Chondrocyte (in vitro differentiated cells): ENCODE data around the gene CLDN6. TPM values are rescaled to one million over a fixed set of nuclear protein-coding genes. Genes with fewer than 3 reads are reported as not detected.

Source experiments
- DNase-seq: peaks from one replicate; pipeline ENCODE4 v3.0.0; 2021; ENCODE audit warnings: mixed read lengths, low spot score
- H3K27ac Mint-ChIP-seq: one replicate; pipeline ENCODE4 v1.8.0; 2021; ENCODE audit warnings: mild to moderate bottlenecking, moderate library complexity, mixed read lengths; ENCODE audit not compliant: unreplicated experiment
- H3K27me3 Mint-ChIP-seq: 2 replicates; pipeline ENCODE4 v1.8.0; 2021; ENCODE audit warnings: low read depth, mixed read lengths
- H3K36me3 Mint-ChIP-seq: 2 replicates; pipeline ENCODE4 v1.8.0; 2021; ENCODE audit warnings: low read depth, mixed read lengths
- H3K4me1 Mint-ChIP-seq: 2 replicates; pipeline ENCODE4 v1.8.0; 2021; ENCODE audit warnings: low read depth, mild to moderate bottlenecking, mixed read lengths
- H3K4me3 Mint-ChIP-seq: one replicate; pipeline ENCODE4 v1.8.0; 2021; ENCODE audit warnings: mild to moderate bottlenecking, moderate library complexity, mixed read lengths; ENCODE audit not compliant: unreplicated experiment
- H3K9me3 Mint-ChIP-seq: 2 replicates; pipeline ENCODE4 v1.8.0; 2021; ENCODE audit warnings: low read depth, mixed read lengths
- total RNA-seq: library from RNA; stranded (reverse); gene quantifications from 3 replicates; pipeline ENCODE4 v1.2.1, GENCODE V29; 2021
- TF ChIP-seq, protein P1 (sequence below): fragments of 200-600 bp; sonication (generic); IDR thresholded peaks from 2 replicates; pipeline ENCODE4 v1.5.0; 2021; ENCODE audit warnings: antibody characterized with exemption, mild to moderate bottlenecking, moderate library complexity

The CLDN6 gene
- total RNA-seq, 1 donor from 2014 or later, result 0.27 TPM

- H3K4me3 Mint-ChIP-seq, result no peak overlapping the region
- no peak overlapping the region for H3K27ac Mint-ChIP-seq
- peaks cover 45% of the 10 kb centered on the region for H3K27me3 Mint-ChIP-seq
- H3K4me1 Mint-ChIP-seq, result peaks cover 3% of the 10 kb centered on the region
- DNase-seq, result no peak
- TF ChIP-seq, protein P1, sequence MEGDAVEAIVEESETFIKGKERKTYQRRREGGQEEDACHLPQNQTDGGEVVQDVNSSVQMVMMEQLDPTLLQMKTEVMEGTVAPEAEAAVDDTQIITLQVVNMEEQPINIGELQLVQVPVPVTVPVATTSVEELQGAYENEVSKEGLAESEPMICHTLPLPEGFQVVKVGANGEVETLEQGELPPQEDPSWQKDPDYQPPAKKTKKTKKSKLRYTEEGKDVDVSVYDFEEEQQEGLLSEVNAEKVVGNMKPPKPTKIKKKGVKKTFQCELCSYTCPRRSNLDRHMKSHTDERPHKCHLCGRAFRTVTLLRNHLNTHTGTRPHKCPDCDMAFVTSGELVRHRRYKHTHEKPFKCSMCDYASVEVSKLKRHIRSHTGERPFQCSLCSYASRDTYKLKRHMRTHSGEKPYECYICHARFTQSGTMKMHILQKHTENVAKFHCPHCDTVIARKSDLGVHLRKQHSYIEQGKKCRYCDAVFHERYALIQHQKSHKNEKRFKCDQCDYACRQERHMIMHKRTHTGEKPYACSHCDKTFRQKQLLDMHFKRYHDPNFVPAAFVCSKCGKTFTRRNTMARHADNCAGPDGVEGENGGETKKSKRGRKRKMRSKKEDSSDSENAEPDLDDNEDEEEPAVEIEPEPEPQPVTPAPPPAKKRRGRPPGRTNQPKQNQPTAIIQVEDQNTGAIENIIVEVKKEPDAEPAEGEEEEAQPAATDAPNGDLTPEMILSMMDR, result no peak
- no peaks in the 10 kb centered on the region for H3K36me3 Mint-ChIP-seq
- H3K9me3 Mint-ChIP-seq, result no peaks in the 10 kb centered on the region
Observed at GRCh38 chr16:3038256-3038655, 20.3 kb upstream of the CLDN6 start.

DNA sequence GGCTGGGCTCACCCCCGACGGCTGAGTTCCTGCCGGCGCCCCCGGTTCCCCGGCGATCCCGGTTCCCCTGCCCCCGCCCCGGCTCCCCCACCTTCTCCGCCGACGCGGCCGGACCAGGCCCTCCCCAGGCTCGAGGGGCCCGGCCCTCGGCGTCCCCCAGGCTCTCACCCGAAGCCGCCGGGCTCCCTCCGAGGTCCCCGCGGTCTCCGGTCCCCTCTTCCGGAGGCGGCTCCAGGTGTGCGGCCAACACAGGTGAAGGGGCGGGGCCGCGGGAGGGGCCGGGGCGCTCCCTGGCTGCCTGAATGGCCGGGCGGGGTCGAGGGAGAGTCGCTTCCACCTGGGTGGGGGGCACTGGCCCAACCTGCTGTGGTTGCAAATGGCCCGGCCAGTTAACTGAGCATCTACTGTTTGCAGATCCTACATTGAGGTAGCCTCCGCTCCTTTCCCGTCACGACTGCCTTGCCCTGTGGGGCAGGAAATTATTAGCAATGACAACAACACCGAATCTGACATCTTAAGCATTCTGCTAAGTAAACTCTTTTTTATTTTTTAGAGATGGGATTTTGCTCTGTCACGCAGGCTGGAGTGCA lies 18.8 kb upstream of the CLDN6 start, which contains the start of gene BICDL2:
BICDL2 (minus strand) TSS at position 219 of the 590 bp plus-strand sequence. CDS start 1,448 bp downstream, outside the sequence.
- TF ChIP-seq, protein P1, result no peak
- no peak for DNase-seq
- Mint-ChIP-seq H3K36me3 (no peaks in the 10 kb centered on the region), H3K27ac (no peak within 1 kb of the TSS), H3K4me1 (peaks cover 3% of the 10 kb centered on the region), H3K4me3 (no peak within 1 kb of the TSS), H3K27me3 (peaks cover 55% of the 10 kb centered on the region), H3K9me3 (no peaks in the 10 kb centered on the region)

GRCh38 chr16:3035972-3036725 lies 18.2 kb upstream of the CLDN6 start:
- no peak overlapping the region for H3K4me3 Mint-ChIP-seq

GRCh38 chr16:3035289-3035971 lies 17.4 kb upstream of the CLDN6 start:
- H3K4me3 Mint-ChIP-seq, result no peak overlapping the region
- H3K4me1 Mint-ChIP-seq, result peaks cover 3% of the 10 kb centered on the region
- DNase-seq, result no peak
- H3K9me3 Mint-ChIP-seq, result no peaks in the 10 kb centered on the region
- TF ChIP-seq, protein P1, result no peak
- H3K27ac Mint-ChIP-seq, result no peak overlapping the region
- H3K36me3 Mint-ChIP-seq, result no peaks in the 10 kb centered on the region
- peaks cover 53% of the 10 kb centered on the region for H3K27me3 Mint-ChIP-seq

More at GRCh38 chr16:3035972-3036725, 18.2 kb upstream of the CLDN6 start:
- TF ChIP-seq, protein P1, result no peak
- Mint-ChIP-seq H3K9me3 (no peaks in the 10 kb centered on the region), H3K4me1 (peaks cover 3% of the 10 kb centered on the region), H3K36me3 (no peaks in the 10 kb centered on the region), H3K27ac (no peak overlapping the region), H3K27me3 (peaks cover 53% of the 10 kb centered on the region)
- DNase-seq, result no peak

DNA sequence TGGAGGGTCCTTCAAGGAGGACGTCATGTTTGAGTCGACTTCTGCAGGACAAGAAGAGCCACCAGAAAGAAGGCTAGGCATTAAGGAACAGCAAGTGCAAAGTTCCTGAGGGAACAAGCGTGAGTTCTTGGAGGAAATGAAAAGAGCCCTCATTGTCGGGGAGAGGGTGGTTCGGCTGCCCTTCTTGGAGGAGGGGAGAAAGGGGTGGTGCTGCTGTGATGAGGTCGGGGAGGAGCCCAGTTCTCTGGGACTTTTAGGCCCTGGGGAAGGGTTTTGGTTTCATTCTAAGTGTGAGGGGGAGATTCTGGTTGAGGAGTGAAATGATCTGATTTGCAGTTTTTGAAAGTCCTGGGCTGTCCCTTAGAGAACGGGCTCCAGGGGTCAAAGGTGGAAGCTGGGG lies 14.6 kb upstream of the CLDN6 start:
- H3K9me3 Mint-ChIP-seq, result no peaks in the 10 kb centered on the region
- DNase-seq, result no peak
- H3K27ac Mint-ChIP-seq, result no peak overlapping the region
- peaks cover 37% of the 10 kb centered on the region for H3K27me3 Mint-ChIP-seq
- no peaks in the 10 kb centered on the region for H3K36me3 Mint-ChIP-seq
- H3K4me3 Mint-ChIP-seq, result no peak overlapping the region
- TF ChIP-seq, protein P1, result no peak
- H3K4me1 Mint-ChIP-seq, result peaks cover 3% of the 10 kb centered on the region
